GM13976 (cell line): ENCODE results near the gene RPL11.
"Not testable (repeated sequence)": the region's sequence is repeated elsewhere in the genome, so short reads cannot be mapped to it uniquely, and the experiment has no call there.

Experiments used
- DNase-seq: peaks from one replicate; pipeline ENCODE4 v3.0.0; 2012; ENCODE audit warnings: low spot score
- in situ Hi-C: fragments of 300-500 bp; cut with MboI; formaldehyde crosslinking; loops from one replicate; pipeline ENCODE4 v1.12.0; 2022; ENCODE audit warnings: low sequenced_read_pairs, mixed read lengths, inconsistent platforms; ENCODE audit not compliant: unreplicated experiment
- TF ChIP-seq, protein P1 (sequence below): IDR thresholded peaks from 2 replicates; pipeline ENCODE4 v1.5.1; 2012; ENCODE audit warnings: borderline replicate concordance, mild to moderate bottlenecking; ENCODE audit not compliant: insufficient read depth; ENCODE audit errors: extremely low read depth, missing control alignments, control extremely low read depth

The RPL11 gene

DNA sequence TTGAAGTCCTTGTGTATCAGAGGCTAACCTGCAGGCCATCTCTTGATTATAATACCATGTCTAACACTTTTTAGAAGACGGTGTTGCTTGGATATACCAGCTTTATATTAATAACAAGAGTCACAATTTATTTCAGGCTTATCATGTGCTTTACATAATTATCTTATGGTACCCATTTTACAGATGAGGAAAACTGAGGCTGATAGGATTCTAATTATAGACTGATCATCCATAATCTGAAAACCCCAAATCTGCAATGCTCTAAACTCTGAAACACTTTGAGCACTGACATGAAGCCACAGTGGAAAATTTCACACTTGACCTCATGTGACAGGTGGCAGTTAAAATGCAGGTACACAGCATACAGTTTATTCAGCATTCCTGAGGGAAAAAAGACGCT is 7.2 kb upstream of the RPL11 start:
- TF ChIP-seq, protein P1, sequence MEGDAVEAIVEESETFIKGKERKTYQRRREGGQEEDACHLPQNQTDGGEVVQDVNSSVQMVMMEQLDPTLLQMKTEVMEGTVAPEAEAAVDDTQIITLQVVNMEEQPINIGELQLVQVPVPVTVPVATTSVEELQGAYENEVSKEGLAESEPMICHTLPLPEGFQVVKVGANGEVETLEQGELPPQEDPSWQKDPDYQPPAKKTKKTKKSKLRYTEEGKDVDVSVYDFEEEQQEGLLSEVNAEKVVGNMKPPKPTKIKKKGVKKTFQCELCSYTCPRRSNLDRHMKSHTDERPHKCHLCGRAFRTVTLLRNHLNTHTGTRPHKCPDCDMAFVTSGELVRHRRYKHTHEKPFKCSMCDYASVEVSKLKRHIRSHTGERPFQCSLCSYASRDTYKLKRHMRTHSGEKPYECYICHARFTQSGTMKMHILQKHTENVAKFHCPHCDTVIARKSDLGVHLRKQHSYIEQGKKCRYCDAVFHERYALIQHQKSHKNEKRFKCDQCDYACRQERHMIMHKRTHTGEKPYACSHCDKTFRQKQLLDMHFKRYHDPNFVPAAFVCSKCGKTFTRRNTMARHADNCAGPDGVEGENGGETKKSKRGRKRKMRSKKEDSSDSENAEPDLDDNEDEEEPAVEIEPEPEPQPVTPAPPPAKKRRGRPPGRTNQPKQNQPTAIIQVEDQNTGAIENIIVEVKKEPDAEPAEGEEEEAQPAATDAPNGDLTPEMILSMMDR, result no peak
- DNase-seq, result no peak
- in situ Hi-C loops, result no loop called here

GRCh38 chr1:23685197-23685596 is 6.4 kb upstream of the RPL11 start:
- DNase-seq, in situ Hi-C loops: not testable (repeated sequence)

DNA sequence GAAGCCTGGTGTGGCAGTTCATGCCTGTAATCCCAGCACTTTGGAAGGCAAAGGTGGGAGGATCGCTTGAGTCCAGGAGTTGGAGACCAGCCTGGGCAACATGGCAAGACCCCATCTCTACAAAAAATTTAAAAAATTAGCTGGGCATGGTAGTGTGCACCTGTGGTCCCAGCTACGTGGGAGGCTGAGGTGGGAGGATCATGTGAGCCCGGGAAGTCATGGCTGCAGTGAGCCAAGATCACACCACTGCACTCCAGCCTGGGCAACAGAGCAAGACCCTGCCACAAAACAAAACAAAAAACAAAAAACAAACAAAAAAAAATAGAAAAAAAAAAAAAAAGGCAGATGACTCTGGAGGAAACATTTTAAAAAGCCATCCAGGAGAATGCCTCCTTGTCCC is 3.9 kb upstream of the RPL11 start:
- in situ Hi-C loops, DNase-seq: not testable (repeated sequence)

GRCh38 chr1:23688281-23688680 is 3.3 kb upstream of the RPL11 start:
- in situ Hi-C loops, DNase-seq: not testable (repeated sequence)

- no peak for DNase-seq
- TF ChIP-seq, protein P1, result no peak
- in situ Hi-C loops, result loop anchor here (10.0 kb wide), 1 partner anchor 52 kb away; the partner anchor contains the start of gene ELOA
These were observed 784 bp downstream of the RPL11 start for GRCh38 chr1:23692308-23692871.

GRCh38 chr1:23693599-23693998 is 2.0 kb downstream of the RPL11 start:
- TF ChIP-seq, protein P1, result no peak
- in situ Hi-C loops, result loop anchor here (10.0 kb wide), 1 partner anchor 51 kb away; the partner anchor contains the start of gene ELOA
- DNase-seq, result no peak

DNA sequence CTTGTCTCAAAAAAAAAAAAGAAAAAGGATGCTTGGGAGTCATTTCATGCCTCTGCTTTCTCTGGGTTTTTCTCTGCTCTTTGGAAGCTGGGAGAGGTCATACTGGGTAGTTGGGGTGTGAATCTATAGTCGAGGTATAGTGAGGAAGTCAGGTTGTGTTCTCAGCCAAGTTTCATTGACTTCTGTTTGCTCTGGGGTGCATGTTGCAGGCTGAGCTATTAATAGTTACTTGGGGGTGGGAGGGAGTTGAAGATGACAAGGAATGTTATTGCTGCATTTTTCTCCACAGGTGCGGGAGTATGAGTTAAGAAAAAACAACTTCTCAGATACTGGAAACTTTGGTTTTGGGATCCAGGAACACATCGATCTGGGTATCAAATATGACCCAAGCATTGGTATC is 2.8 kb downstream of the RPL11 start:
- TF ChIP-seq, protein P1, result no peak
- in situ Hi-C loops, result loop anchor here (10.0 kb wide), 1 partner anchor 50 kb away; the partner anchor contains the start of gene ELOA
- no peak for DNase-seq

GRCh38 chr1:23695667-23696066 is 4.1 kb downstream of the RPL11 start:
- in situ Hi-C loops, result loop anchor here (10.0 kb wide), 1 partner anchor 49 kb away; the partner anchor contains the start of gene ELOA
- TF ChIP-seq, protein P1, result no peak
- DNase-seq, result no peak
